GM19043 (cell line): ENCODE data around the gene SPINT2.
"Not testable (repeated sequence)": the region's sequence is repeated elsewhere in the genome, so short reads cannot be mapped to it uniquely, and the experiment has no call there.

ENCODE experiments used
- ATAC-seq: cut with Tn5 transposase; IDR thresholded peaks from one replicate; pipeline ENCODE4 v1.9.1; 2021; ENCODE audit warnings: low read depth; ENCODE audit not compliant: unreplicated experiment

SPINT2 gene

GRCh38 chr19:38317104-38317612, 52.8 kb downstream of the SPINT2 start:
- no peak for ATAC-seq

- no peak for ATAC-seq
Observed at GRCh38 chr19:38318660-38319059, 54.3 kb downstream of the SPINT2 start.

GRCh38 chr19:38319421-38320258, 55.3 kb downstream of the SPINT2 start, which contains the start of gene KCNK6:
Gene KCNK6 (plus strand): TSS chr19:38319845. CDS start chr19:38319951, 106 bp downstream.
- ATAC-seq, result no peak

DNA sequence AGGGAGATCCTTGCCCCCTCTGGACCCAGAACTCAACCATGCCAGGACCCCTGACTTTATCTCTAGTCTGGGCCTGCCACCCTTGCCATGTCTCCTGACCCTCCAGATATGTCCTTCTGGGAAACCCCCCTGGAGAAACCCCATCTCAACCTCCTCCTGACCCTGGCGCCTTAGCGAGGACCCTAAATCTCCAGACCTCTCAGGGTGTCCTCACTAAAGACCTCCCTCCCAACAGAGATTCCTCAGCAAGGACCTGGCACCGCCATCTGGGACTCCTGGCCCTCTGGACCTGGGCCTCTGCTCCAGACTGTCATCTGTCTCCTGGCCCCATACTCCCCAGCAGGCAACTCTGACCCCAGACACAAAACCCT, 56.6 kb downstream of the SPINT2 start:
- ATAC-seq, result no peak

GRCh38 chr19:38321646-38322196, 57.3 kb downstream of the SPINT2 start:
- no peak for ATAC-seq

- no peak for ATAC-seq
Observed at GRCh38 chr19:38323291-38323690, 58.9 kb downstream of the SPINT2 start.

GRCh38 chr19:38324431-38324830, 60.1 kb downstream of the SPINT2 start:
- ATAC-seq, result no peak

DNA sequence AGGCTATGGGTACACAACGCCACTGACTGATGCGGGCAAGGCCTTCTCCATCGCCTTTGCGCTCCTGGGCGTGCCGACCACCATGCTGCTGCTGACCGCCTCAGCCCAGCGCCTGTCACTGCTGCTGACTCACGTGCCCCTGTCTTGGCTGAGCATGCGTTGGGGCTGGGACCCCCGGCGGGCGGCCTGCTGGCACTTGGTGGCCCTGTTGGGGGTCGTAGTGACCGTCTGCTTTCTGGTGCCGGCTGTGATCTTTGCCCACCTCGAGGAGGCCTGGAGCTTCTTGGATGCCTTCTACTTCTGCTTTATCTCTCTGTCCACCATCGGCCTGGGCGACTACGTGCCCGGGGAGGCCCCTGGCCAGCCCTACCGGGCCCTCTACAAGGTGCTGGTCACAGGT, 62.2 kb downstream of the SPINT2 start:
- no peak for ATAC-seq

DNA sequence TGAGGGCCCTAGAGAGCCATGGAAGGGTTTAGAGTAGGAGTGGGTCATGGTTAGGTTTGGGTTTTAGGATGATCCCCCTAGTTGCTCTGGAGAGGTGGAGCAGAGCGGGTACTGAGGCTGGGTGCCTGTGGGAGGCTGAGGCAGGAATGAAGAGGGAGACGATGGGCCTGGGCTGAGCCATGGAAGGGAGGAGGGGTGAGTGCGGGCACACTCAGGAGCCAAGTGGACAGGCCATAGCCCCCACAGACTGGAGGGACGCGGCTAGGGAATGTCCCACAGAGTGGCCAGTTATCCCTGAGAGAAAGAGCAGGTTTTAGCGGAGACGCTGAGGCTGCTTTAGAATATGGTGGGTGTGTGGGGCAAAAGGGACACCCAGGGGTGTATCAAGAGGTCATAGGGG, 65.3 kb downstream of the SPINT2 start:
- ATAC-seq, result no peak

DNA sequence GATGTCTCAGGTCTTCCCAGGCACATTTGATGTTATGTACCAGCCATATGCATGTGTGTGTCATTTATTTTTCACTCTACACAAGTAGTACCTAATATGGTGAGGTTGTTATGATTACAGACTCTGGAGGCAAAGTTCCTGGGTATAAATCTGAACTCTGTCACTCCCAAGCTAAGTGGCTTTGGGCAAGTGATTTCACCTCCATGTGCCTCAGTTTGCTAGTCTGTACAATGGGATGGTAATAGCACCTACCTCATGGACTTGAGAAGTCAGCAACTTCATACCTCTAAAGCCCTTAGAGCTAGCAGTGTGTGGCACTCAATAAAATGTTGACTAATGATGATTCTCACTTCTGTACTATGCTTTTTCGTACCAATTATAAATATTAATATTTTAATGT, 67.4 kb downstream of the SPINT2 start:
- no peak for ATAC-seq

DNA sequence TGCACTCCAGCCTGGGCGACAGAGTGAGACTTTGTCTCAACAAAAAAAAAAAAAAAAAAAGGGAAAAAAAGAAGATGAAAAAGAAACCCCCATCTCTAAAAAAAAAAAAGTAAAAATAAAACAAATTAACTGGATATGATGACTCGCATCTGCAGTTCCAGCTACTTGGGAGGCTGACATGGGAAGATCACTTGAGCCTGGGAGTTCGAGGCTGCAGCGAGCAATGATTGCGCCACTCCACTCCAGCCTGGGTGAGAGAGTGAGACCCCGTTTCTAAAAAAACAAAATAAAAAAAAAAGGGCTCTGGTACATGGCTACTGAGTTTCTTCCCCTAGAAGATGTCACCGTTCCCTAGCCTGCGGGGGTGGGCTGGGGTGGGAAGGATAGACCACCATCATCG, 68.9 kb downstream of the SPINT2 start:
- ATAC-seq, result no peak

GRCh38 chr19:38335949-38336637, 71.7 kb downstream of the SPINT2 start:
- ATAC-seq, result peak; percentile 57

DNA sequence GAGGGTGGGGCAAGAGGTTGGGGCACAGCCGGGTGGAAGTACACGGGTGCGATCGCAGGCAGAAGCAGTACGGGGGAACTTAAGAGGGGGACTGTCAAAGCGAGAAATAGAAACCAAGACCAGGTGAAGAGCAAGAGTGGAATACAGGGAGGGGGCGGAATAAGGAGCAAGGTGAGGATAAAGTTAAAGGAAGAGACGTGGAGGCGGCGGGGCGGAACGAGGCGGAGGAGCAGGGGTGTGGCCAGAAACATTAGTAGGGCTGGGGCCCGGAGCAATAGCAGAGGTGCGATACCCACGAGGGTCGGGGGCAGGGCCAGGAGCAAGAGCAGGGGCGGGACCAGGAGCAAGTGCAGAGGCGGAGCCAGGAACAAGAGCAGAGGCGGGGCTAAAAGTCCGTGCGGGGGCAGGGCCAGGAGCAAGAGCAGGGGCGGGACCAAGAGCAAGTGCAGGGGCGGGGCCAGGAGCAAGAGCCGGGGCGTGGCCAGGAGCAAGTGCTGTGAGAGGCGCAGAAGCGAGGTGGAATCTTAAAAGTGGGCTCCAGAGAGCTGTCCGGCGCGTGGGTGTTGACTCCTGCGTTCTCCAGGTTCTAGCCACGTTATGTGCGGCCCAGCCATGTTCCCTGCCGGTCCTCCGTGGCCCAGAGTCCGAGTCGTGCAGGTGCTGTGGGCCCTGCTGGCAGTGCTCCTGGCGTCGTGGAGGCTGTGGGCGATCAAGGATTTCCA, 72.4 kb downstream of the SPINT2 start:
- ATAC-seq, result peak; percentile 45

DNA sequence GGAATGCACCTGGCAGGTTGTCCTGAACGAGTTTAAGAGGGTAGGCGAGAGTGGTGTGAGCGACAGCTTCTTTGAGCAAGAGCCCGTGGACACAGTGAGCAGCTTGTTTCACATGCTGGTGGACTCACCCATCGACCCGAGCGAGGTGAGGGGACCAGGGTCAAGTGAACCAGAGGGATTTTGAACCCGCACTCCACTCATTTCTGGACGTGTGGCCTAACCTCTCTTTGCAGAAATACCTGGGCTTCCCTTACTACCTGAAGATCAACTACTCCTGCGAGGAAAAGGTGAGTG, 72.9 kb downstream of the SPINT2 start:
- no peak for ATAC-seq

- not testable (repeated sequence) for ATAC-seq
Observed at GRCh38 chr19:38339011-38339410, 74.6 kb downstream of the SPINT2 start.

DNA sequence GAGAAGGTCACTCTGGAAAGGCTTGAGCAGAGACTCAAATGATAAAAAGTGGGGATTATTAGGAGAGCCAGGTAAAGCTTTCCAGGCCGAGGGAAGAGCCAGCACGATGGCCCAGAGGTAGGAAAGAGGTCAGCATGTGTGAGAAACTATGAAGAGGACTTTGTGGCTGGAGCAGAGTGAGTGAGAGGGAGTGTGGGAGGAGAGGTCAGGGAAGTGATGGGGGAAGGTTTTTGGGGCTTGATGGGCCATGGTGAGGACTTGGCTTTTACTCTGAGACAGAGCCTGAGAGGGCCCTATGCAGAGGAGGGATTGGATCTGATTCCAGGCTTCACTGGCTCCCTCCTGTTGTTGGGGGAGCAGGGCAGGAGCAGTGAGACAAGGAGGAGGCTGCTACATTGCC, 76.6 kb downstream of the SPINT2 start:
- ATAC-seq, result no peak
